CD1c-positive myeloid dendritic cell (primary cell): ENCODE results near the gene GALNT13.

Experiments
- DNase-seq: peaks from one replicate; pipeline ENCODE4 v3.0.0-alpha.2; 2016; ENCODE audit errors: extremely low spot score

Gene GALNT13

DNA sequence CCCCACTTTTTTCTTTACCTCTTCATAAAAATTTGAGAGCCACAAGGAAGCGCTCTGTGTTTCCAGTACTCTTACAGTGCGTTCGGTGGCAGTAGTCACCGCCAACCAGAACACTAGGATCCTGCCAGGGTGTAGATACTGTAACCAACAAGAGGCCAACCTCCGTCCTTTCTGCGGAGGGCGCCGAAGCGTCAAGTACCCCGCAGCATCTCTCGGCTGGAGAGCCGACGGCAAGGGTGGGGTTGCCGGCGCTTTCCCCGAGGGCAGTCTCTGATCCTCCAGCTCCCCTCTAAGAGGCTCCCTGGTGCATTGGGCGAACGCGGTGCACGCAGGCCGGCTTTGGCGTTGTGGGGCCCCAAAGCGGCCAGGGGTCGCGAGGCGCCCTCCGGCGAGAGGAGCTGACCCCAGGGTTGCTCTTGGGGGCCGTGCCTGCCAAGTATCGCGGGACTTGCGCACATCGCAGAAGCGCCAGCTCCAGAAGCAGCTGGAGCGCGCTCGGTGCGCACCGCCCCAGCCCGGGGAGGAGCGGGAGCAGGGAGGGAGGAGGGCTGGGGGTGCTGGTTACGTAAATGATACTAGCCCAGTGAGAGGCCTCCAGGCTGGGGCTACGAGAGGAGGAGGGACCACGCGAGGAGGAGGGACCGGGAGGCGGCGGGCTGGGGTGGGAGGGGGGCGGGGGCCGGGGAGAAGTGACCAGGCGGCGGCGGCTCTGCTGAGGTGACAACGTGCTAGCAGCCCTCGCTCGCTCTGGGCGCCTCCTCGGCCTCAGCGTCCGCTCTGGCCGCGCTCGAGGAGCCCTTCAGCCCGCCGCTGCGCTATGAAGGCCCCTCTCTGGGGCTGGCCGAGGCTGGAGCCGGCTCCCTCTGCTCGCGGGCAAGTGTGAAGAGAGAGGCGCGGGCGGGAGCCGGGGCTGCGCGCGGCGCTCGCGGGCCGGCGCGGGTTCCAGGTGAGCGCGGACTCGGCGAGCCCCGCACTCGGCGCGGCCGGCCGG is at the start of gene GALNT13:
Gene GALNT13, plus strand, starts transcription at position 692 of the 991 bp plus-strand sequence.
- DNase-seq, result no peak

DNA sequence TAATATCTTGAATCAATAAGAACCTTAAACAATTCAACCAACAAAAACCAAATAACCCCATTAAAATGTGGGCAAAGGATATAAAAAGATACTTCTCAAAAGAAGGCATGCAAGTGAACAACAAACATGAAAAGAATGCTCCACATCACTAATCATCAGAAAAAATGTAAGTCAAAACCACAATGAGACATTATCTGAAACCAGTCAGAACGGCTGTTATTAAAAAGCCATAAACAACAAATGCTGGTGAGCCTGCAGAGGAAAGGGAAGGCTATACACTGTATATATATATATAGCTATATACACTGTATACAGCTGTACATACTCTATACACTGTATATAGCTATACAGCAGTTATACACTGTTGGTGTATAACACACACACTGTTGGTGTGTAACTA is 47.8 kb upstream of the GALNT13 start:
- no peak for DNase-seq

DNA sequence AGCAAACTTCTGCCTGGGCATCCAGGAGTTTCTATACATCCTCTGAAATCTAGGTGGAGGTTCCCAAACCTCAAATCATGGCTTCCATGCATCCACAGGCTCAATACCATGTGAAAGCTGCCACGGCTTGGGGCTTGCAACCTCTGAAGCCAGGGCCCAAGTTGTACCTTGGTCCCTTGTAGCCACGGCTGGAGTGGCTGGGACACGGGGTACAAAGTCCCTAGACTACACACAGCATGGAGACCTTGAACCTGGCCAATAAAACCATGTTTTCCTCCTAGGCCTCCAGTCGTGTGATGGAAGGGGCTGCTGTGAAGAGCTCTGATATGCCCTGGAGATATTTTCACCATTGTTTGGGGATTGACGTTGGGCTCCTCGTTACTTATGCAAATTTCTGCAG is 43.4 kb upstream of the GALNT13 start:
- DNase-seq, result no peak

DNA sequence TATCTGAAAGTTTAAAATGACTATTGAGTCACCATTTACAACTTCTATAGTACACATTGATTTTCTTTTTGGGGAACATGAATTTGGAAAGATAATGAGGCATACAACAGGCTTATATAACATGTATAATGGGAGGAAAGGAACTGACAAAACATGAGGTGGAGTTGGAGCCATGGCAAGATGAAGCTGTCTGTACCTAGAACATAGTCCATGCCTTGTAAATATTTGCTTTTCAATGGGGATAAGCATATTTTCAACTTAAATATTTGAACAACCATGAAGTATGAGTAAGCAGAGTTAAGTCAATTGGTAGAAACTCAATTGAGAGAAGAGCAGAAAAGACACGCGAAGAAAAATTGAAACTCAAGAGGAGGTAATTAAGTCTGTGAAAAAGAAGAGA is 37.1 kb upstream of the GALNT13 start:
- no peak for DNase-seq

DNA sequence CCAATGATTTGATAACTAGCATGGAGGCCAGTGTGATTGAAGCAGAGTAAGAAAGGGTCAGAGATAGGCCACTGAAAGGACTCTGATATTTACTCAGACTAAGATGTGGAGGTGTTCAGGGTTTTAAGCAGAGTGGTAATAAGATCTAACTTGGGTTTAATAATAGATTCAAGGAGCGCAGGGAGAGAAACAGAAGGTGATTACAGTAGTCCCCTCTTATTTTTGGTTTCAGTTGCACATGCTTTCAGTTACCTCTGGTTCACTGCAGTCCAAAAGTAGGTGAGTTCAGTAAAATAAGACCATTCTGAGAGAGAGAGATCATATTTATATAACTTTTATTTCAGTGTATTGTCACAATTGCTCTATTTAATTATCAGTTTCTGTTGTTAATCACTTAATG is 13.5 kb upstream of the GALNT13 start:
- no peak for DNase-seq

DNA sequence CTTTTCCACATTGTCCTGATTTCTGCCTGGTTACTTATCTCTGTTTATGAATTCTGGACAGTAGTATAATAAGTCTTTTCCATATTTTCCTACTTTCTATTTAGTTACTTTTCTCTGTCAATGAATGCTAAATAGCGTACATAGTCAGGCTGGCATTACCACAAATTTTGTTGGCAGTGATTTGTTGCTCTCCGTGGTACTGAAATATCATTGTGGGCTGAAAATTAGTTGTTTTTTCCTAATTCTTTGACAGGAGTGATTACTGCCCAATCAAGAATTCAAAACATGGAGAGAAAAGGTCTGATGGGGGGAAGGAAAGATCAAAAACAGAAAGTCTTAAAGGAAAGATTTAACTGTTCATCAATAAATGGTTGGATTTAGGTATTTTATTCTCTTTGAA is 7.7 kb upstream of the GALNT13 start:
- DNase-seq, result no peak

DNA sequence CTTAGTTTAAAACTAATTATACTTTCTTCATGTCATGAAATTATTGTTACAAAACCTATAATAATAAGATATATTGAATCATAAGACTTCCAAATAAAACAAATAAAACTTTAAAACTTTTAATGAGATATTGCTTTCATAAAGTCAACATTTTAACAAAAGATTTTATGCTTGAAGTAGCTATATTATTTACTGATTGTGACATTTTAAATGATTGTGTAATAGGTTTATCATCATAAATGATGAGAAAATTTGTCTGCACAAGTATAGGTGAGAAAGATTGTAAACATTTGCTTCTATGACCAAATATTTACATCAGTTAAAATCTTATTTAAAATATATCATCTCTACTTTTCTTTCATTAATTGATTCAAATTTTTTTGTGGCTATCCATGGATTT is 5.1 kb upstream of the GALNT13 start:
- no peak for DNase-seq

DNA sequence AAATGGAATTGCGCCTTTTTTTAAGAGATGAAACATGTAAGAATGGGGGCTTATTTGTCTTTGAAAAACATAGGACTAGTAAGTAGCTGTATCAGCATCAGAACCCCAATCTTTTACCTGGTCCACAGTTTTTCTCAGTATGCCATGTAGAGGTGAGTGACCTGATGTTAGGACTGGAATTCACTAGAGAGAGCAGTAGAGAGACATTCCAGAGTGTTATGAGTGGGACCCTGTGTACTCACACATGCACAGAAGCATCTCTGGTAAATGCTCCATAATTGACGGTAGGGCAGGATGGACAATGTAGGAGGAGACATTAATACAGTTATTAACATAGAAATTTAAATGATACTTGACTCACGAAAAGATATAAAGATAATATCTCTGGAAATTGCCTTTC is 1.4 kb upstream of the GALNT13 start:
- no peak for DNase-seq

DNA sequence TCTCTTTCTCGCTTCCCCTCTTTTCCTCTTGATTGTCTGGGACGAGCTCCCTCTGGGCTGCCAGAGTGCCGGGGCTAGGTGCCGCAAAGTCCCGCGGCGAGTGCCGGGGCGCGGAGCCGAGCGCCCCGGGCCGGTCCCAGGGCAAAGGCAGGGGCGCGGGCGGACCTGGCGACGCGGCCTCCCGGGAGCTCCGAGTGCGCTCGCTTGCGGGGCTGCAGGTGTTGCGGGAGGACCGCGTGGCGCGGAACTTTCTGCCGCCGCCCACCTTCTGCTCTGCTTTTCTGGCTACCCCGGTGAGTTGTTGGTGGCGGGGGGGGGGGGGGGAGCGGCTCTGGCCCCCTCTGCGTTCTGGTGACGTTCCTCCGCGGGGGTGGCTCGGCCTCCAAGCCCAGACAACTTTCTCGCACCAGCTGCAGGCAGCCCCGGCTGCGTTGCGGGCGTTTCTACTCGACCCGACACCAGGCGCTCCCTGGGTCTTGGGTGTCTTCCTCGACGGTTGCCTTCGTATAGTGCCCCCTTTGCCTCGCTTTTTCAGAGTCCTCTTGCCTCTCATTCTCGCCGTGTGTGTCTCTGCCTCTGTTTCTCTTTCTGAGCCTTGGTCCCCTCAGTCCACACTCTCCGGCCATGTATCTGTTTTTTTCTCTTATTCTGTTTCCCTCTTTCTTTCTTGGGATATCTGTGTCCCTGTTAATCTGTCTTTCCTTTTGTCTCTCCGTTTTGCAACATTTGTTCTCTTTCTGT is 759 bp downstream of the GALNT13 start:
- no peak for DNase-seq

DNA sequence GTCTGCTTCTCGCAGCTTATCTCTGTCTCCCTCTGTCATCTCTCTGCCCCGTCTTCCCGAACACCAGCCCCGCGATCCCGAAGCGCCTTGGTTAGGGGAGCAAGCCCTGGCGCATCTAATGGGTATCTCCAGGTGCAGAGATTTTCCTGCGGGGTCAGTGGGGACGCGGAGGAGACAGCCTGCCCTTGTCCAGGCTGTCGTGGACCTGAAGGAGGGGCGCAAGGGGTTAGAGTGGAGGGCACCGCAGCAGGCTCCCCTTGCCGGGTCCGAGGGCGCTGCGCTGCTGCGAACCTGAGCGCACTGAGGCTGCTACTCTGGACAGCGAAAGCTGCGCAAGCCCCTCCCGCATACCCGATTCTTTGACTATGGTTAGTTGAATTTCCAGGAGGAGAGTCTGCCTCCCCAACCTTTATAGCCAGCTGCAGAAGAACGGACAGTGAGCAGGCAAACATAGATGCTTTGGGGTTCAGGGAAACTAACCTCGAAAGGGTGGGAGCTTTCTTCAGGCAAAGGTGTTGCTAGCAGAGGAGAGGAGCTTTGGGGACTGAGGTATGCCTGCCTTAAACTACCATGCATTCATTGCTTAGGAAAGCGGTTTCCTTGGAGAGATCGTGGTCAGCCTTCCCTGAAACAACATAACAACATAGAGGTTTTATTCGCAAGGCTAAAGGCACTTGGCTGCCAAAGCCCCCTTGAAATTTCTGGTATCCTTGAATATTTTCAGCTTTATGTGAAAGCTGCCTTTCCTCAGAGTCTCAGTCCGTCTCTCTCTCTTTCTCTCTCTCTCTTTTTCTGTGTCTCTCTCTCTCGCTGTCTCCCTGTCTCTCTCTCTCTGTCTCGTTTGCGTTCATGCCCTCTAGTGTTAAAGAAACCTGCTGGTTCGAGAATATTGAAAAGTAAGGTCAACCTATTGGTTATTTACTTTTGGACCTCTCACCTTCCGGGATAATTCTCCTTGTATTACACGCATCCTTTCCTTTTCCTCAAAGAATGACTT is 1.6 kb downstream of the GALNT13 start:
- no peak for DNase-seq

DNA sequence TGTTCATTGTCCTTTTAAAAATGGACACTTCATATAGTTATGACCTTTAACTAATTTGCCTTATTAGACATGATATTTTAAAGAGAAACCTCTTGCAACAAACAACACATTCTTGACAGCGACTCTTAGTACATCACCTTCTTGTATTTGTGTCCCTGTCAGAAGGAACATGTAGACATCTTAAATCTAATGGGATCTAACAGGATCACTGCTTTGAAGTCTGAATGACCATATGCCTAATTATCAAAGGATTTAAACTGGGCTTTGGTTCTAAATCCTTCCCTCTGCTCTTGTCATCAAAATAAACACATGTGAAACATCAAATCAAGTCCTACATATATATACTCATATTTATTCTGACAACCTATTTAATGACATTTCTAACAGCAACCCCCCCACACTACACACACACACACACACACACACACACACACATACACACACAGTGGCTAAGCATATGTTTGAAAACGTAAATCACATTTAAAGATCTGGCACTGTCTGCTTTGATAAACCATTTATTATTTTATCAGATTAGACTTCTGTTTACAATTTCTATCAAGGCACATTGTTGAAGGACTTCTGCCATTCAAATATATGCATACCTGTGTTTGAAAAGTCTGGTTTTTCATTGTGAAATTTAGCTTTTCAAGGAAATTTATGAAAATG is 4.2 kb downstream of the GALNT13 start:
- DNase-seq, result no peak

DNA sequence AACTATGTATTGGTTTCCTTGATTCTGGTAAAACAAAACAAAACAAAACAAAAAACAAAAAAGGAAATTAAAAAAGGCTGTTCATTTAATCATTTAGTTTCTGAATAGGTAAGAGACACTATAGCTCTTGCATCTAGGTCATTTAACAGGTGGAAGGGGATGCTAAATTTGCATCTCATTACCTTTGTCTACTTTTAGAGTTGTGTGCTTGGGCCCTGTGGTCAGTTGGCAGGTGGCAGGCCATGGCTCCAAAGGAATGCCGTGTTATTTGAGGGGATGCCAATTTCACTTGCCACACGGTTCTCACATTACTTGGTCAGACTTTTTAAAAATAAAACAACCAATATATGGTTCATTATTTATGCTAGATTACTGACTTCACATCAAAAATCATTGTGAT is 9.2 kb downstream of the GALNT13 start:
- no peak for DNase-seq

DNA sequence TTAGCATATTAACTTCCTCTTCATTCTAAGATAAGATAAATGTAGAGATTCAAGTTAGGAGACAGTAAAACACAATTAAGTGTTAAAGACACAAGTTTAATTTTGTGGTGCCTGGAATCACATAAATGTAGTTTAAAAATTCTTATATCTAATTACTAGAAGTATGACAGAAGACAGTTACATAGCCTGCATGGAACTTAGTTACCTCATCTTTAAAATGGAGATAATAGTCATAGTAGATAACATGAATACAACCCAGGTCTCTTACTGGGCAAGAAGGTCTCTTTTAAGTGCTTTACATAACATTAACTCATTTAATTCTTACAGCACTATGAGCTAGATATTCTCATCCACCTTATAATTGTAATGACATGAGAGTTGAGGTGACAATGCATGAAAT is 15.1 kb downstream of the GALNT13 start:
- no peak for DNase-seq

DNA sequence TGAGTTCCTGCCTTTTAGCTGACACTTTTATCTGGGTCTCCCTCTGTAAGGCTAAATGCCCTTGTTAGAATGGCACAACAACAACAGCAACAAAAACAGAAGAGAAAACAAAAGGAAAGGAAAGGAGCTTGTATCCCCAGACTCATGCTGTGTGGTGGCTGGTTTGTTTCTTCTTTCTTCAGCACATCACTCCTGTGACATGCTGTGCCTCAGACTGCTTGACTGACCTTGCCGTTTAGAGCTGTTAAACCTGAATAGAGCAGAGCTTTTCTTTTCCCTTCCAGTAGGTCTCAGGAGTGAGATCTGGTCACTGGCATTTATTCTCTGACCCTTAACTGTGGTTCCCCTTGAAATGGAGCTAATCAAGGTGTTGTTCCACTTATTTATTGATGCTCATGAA is 18.9 kb downstream of the GALNT13 start:
- DNase-seq, result no peak

DNA sequence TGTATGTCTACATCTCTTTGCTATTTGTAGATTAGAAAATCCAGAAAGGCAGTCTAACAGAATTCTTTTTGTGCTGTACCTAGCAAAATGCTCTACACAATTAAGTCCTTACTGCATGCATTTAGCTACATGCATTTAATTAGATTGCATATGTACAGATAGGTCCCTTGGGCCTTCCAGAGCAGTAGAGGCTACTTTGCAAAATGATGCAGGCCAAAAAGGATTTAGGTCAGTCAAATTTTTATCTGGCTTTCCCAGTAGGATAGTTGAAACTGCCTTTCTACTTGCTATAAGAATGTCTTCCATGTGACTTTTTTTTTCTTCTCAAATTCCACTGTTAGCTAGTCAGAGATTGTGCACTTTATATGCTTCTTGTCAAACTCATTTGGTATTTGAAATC is 19.3 kb downstream of the GALNT13 start:
- DNase-seq, result no peak

DNA sequence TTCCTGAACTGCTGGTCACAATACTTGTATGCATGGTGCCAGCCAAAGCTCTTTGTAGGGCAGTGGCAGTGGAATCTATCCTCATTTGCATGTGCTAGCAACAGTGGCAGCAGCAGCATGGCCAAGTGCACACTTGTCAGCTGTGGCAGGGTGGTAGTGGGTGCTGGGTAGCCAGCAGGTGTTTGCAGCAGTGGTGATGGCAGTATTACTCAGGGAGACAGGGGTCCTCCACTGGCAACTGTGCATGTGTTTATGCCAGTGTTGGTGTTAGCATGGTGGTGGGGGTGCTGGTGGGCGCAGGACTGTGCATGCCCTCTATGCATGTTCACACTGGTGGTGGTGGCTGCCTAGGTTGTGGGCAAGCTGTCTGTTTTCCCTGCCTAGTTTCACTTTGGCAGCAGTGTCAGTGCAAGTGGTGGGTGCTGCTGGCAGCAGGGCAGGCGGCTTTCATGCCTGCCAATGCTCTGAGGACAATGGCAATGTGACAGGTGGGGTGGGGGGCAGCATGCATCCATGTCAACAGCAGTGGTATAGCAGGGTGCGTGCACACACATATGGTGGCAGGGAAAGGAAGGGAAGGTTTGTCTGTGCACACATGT is 41.2 kb downstream of the GALNT13 start:
- DNase-seq, result no peak

DNA sequence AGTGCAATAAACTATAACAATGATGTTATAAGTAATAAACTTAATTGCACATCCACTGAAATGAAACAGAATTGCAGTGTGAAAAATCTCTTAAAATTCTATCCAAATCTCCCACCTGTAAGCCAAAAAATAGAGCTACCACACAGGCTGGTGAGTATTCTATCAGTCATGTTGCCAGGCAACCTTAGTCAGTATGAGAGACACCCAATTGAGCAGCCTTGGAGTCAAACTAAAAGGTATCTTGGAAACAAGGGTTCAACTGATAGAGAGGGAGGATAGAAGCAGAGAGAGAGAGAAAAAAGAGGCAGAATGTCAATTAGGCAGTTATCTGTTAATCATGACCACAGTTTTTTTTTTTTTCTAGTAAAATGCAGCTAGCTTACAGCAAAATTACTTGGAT is 45.8 kb downstream of the GALNT13 start:
- DNase-seq, result no peak

DNA sequence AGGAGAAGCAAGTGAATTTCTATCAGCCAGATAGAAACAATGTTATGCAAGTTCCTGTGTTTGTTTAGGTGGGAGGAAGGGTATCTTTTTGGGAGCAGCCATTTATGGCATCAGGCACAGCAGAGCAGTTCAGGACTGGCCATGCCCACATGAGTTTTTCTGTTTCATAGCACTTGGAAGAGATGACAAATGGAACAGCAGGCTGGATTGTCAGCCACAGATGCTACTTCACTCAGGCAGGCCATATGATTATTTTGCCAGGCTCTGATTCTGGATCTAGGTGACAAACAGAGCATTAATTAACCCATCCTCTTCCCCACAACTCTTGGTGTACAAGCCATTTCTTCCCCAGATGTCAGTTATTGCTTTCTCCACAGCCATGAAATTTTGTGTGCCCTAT is 63.8 kb downstream of the GALNT13 start:
- DNase-seq, result no peak

DNA sequence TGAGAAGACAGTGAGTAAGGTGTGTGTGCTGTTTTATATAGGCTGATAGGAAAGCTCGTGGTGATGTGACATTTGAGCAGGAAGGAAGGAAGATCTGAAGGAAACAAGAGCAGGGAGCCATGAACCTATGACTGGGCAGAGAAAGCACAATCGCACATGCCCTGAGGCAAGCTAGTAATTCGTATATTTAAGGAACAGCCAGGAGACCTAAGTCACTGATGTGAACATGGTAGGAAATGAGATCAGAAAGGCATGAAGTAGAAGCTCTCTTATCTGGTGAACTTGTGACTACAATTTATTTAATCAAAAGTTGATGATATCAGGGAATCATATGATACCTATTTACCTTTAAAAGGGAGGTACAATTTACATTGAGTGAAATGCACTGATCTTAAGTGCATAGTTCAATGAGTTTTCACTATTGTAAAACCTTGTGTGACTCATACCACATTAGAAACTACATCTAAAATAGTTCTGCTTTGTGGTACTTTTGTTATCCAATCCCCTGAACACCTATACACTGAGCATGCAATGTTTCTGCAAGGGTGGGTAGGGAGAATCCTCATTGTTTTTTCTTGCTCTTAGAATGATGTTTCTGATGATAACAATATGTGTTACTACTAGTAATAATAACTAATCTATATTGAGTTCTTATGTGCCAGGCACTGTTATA is 67.5 kb downstream of the GALNT13 start:
- DNase-seq, result no peak

DNA sequence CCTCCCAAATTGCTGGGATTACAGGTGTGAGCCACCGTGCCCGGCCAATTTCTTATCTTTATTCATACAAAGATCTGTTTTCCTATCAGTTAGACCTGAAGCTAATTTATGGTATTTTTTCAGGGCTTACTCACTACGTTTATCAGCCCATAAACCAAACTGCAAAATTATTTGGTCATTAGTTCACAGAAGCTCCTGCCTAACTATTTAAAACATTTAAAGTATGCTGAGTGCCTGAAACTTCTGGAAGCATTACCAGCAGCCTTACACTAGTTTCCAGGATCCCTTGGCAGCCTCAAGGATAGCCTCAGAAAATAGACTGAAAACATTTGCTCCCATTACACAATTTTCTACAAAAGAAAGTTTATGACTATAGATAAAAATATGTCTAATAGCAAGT is 68.8 kb downstream of the GALNT13 start:
- DNase-seq, result no peak
